HG02981 (cell line): ENCODE data around the gene SLC29A4.
"Not testable (repeated sequence)": the region's sequence is repeated elsewhere in the genome, so short reads cannot be mapped to it uniquely, and the experiment has no call there.

Experiments used
- ATAC-seq: cut with Tn5 transposase; IDR thresholded peaks from one replicate; pipeline ENCODE4 v1.9.1; 2021; ENCODE audit warnings: mild to moderate bottlenecking, moderate library complexity; ENCODE audit not compliant: unreplicated experiment

Gene SLC29A4

GRCh38 chr7:5282543-5283316, at the start of gene SLC29A4:
TSS of gene SLC29A4 (plus strand) at chr7:5282943. CDS start at chr7:5287817, 4,874 bp downstream.
- no peak for ATAC-seq

- ATAC-seq = no peak
Measured at GRCh38 chr7:5234852-5235831, 47.6 kb upstream of the SLC29A4 start.

GRCh38 chr7:5237286-5237685, 45.5 kb upstream of the SLC29A4 start:
- no peak for ATAC-seq

GRCh38 chr7:5238500-5238899, 44.2 kb upstream of the SLC29A4 start:
- no peak for ATAC-seq

GRCh38 chr7:5243261-5243660, 39.5 kb upstream of the SLC29A4 start:
- no peak for ATAC-seq

GRCh38 chr7:5248201-5248885, 34.4 kb upstream of the SLC29A4 start:
- no peak for ATAC-seq

- not testable (repeated sequence) for ATAC-seq
Measured at GRCh38 chr7:5250787-5251186, 32.0 kb upstream of the SLC29A4 start.

GRCh38 chr7:5253529-5253928, 29.2 kb upstream of the SLC29A4 start:
- ATAC-seq = not testable (repeated sequence)

GRCh38 chr7:5254371-5254770, 28.4 kb upstream of the SLC29A4 start:
- not testable (repeated sequence) for ATAC-seq

GRCh38 chr7:5255832-5256231, 26.9 kb upstream of the SLC29A4 start:
- ATAC-seq = no peak

- ATAC-seq = not testable (repeated sequence)
Measured at GRCh38 chr7:5260530-5261068, 22.1 kb upstream of the SLC29A4 start.

GRCh38 chr7:5263066-5263465, 19.7 kb upstream of the SLC29A4 start:
- not testable (repeated sequence) for ATAC-seq

- ATAC-seq = no peak
Measured at GRCh38 chr7:5265320-5266190, 17.2 kb upstream of the SLC29A4 start.

GRCh38 chr7:5266191-5267028, 16.3 kb upstream of the SLC29A4 start:
- no peak for ATAC-seq

GRCh38 chr7:5267829-5268228, 14.9 kb upstream of the SLC29A4 start:
- ATAC-seq = not testable (repeated sequence)

- ATAC-seq = not testable (repeated sequence)
Measured at GRCh38 chr7:5269992-5270657, 12.6 kb upstream of the SLC29A4 start.

- ATAC-seq = no peak
Measured at GRCh38 chr7:5270788-5271187, 12.0 kb upstream of the SLC29A4 start.

GRCh38 chr7:5273831-5274405, 8.8 kb upstream of the SLC29A4 start:
- not testable (repeated sequence) for ATAC-seq
